ENCODE data around the gene STXBP3. TPM values are rescaled to one million over a fixed set of nuclear protein-coding genes. Genes with fewer than 3 reads are reported as not detected.
A peak's percentile ranks its signal among the peaks of the same experiment; 100 is the strongest.

Gene STXBP3
- total RNA-seq, 4 donors from 2014 or later, result 18.4 to 39.4 (median 24.3) TPM

GRCh38 chr1:108845446-108845845 lies 99.0 kb downstream of the STXBP3 start:
- ATAC-seq, result no peak
- TF ChIP-seq CTCF (IDR thresholded peaks at IDR 0.05 in 4 of 5, conservative IDR thresholded peaks at IDR 0.05 in 1 of 5) (no peak), POLR2A (IDR thresholded peaks at IDR 0.05) (no peak)
- intact Hi-C loops (cut with DNase I; ENCODE audit: low total_unique reads), result no loop called here
- Histone ChIP-seq H3K27me3 (no peaks in the 10 kb centered on the region), H3K36me3 (no peaks in the 10 kb centered on the region), H3K9me3 (no peaks in the 10 kb centered on the region), H3K27ac (no peak overlapping the region), H3K4me3 (no peak overlapping the region), H3K4me1 (peaks cover 0 to 11% of the 10 kb centered on the region in 2 donors)
- in situ Hi-C loops (cut with MboI; ENCODE audit: low sequenced_read_pairs in 4 of 4), result no loop called here
- DNase-seq, result no peak

GRCh38 chr1:108845991-108846390 lies 99.5 kb downstream of the STXBP3 start:
- no peak overlapping the region for H3K4me3 ChIP-seq
- in situ Hi-C loops (cut with MboI; ENCODE audit: low sequenced_read_pairs in 4 of 4), result no loop called here
- ATAC-seq (no peak), DNase-seq (no peak)
- H3K4me1 ChIP-seq, result peaks cover 0 to 11% of the 10 kb centered on the region in 2 donors
- H3K36me3 ChIP-seq, result no peaks in the 10 kb centered on the region
- TF ChIP-seq CTCF (IDR thresholded peaks at IDR 0.05 in 4 of 5, conservative IDR thresholded peaks at IDR 0.05 in 1 of 5) (no peak), POLR2A (IDR thresholded peaks at IDR 0.05) (no peak)
- H3K9me3 ChIP-seq, result no peaks in the 10 kb centered on the region
- intact Hi-C loops (cut with DNase I; ENCODE audit: low total_unique reads), result no loop called here
- H3K27me3 ChIP-seq, result no peaks in the 10 kb centered on the region
- H3K27ac ChIP-seq, result no peak overlapping the region

- H3K36me3 ChIP-seq, result no peaks in the 10 kb centered on the region
- ATAC-seq (peak in 1 of 2 donors; percentile 60), DNase-seq (peak in 1 of 2 donors; percentile 29)
- H3K27ac ChIP-seq, result no peak overlapping the region
- H3K4me3 ChIP-seq, result no peak overlapping the region
- TF ChIP-seq CTCF (IDR thresholded peaks at IDR 0.05 in 4 of 5, conservative IDR thresholded peaks at IDR 0.05 in 1 of 5) (no peak), POLR2A (IDR thresholded peaks at IDR 0.05) (no peak)
- H3K4me1 ChIP-seq, result peaks cover 0 to 7% of the 10 kb centered on the region in 2 donors
- no peaks in the 10 kb centered on the region for H3K27me3 ChIP-seq
- intact Hi-C loops (cut with DNase I; ENCODE audit: low total_unique reads) (no loop called here), in situ Hi-C loops (cut with MboI; ENCODE audit: low sequenced_read_pairs in 4 of 4) (no loop called here)
- no peaks in the 10 kb centered on the region for H3K9me3 ChIP-seq
Measured at GRCh38 chr1:108847494-108847893, 101.0 kb downstream of the STXBP3 start.

GRCh38 chr1:108848806-108849205 lies 102.3 kb downstream of the STXBP3 start:
- intact Hi-C loops (cut with DNase I; ENCODE audit: low total_unique reads), result no loop called here
- Histone ChIP-seq H3K4me3 (no peak overlapping the region), H3K27ac (no peak overlapping the region), H3K9me3 (no peaks in the 10 kb centered on the region), H3K36me3 (no peaks in the 10 kb centered on the region), H3K4me1 (peaks cover 0 to 6% of the 10 kb centered on the region in 2 donors), H3K27me3 (no peaks in the 10 kb centered on the region)
- in situ Hi-C loops (cut with MboI; ENCODE audit: low sequenced_read_pairs in 4 of 4), result no loop called here
- ATAC-seq, result no peak
- no peak for DNase-seq
- TF ChIP-seq POLR2A (IDR thresholded peaks at IDR 0.05) (no peak), CTCF (IDR thresholded peaks at IDR 0.05 in 4 of 5, conservative IDR thresholded peaks at IDR 0.05 in 1 of 5) (no peak)

GRCh38 chr1:108850929-108851328 lies 104.5 kb downstream of the STXBP3 start:
- ATAC-seq (no peak), DNase-seq (no peak)
- in situ Hi-C loops (cut with MboI; ENCODE audit: low sequenced_read_pairs in 4 of 4) (no loop called here), intact Hi-C loops (cut with DNase I; ENCODE audit: low total_unique reads) (no loop called here)
- Histone ChIP-seq H3K9me3 (no peaks in the 10 kb centered on the region), H3K4me1 (peaks cover 0 to 6% of the 10 kb centered on the region in 2 donors), H3K36me3 (no peaks in the 10 kb centered on the region), H3K4me3 (no peak overlapping the region), H3K27me3 (no peaks in the 10 kb centered on the region), H3K27ac (peak overlapping the region in 3 of 4 donors; percentile 40 to 55 (median 53))
- no peak for TF ChIP-seq CTCF (IDR thresholded peaks at IDR 0.05 in 4 of 5, conservative IDR thresholded peaks at IDR 0.05 in 1 of 5)
- no peak for TF ChIP-seq POLR2A (IDR thresholded peaks at IDR 0.05)
